Astrocyte (in vitro differentiated cells and primary cell): ENCODE results near the gene AIMP2. TPM values are rescaled to one million over a fixed set of nuclear protein-coding genes. Genes with fewer than 3 reads are reported as not detected.

Experiments
- DNase-seq: peaks from one replicate; pipeline ENCODE4 v3.0.0-alpha.2; 2010; ENCODE audit warnings: low read depth
- FAIRE-seq: peaks from 2 replicates; lab custom pipeline; 2011; peaks lifted over from hg19 to GRCh38; lab: Jason Lieb, UNC
- H2AFZ ChIP-seq: 2 replicates; pipeline ENCODE4 v1.6.0; 2012; ENCODE audit warnings: low read depth, low read length, inconsistent platforms
- H3K27ac ChIP-seq: 2 replicates; pipeline ENCODE4 v1.5.1; 2011; ENCODE audit warnings: low read depth, low read length, inconsistent platforms
- H3K27me3 ChIP-seq: 2 replicates; pipeline ENCODE4 v1.6.0; 2011; ENCODE audit warnings: low read length, inconsistent platforms; ENCODE audit not compliant: insufficient read depth
- H3K36me3 ChIP-seq: 2 replicates; pipeline ENCODE4 v1.5.1; 2011; ENCODE audit warnings: low read length, inconsistent platforms; ENCODE audit not compliant: insufficient read depth
- H3K4me1 ChIP-seq: 2 replicates; pipeline ENCODE4 v1.5.1; 2011; ENCODE audit warnings: low read length, inconsistent platforms; ENCODE audit not compliant: insufficient read depth
- H3K4me2 ChIP-seq: 2 replicates; pipeline ENCODE4 v1.6.0; 2012; ENCODE audit warnings: low read length, inconsistent platforms
- H3K4me3 ChIP-seq: 2 replicates; pipeline ENCODE4 v1.5.1; 2011; ENCODE audit warnings: low read depth, mild to moderate bottlenecking, low read length, inconsistent platforms; ENCODE audit not compliant: insufficient read depth
- H3K79me2 ChIP-seq: 2 replicates; pipeline ENCODE4 v1.6.0; 2012; ENCODE audit warnings: mild to moderate bottlenecking, low read length, inconsistent platforms; ENCODE audit not compliant: insufficient read depth
- H3K9ac ChIP-seq: 2 replicates; pipeline ENCODE4 v1.6.0; 2012; ENCODE audit warnings: mild to moderate bottlenecking, low read length, inconsistent platforms
- H3K9me3 ChIP-seq: 2 replicates; pipeline ENCODE4 v1.5.1; 2012; ENCODE audit warnings: low read depth, mild to moderate bottlenecking, low read length, inconsistent platforms; ENCODE audit not compliant: insufficient read depth
- H4K20me1 ChIP-seq: 2 replicates; pipeline ENCODE4 v1.6.0; 2012; ENCODE audit warnings: low read length, inconsistent platforms; ENCODE audit not compliant: insufficient read depth
- H3K27ac Mint-ChIP-seq: one replicate; pipeline ENCODE4 v1.8.0; 2021; ENCODE audit warnings: mild to moderate bottlenecking, mixed read lengths; ENCODE audit not compliant: unreplicated experiment
- H3K27me3 Mint-ChIP-seq: one replicate; pipeline ENCODE4 v1.8.0; 2021; ENCODE audit warnings: low read depth, mixed read lengths; ENCODE audit not compliant: unreplicated experiment
- H3K36me3 Mint-ChIP-seq: one replicate; pipeline ENCODE4 v1.8.0; 2021; ENCODE audit warnings: low read depth, mixed read lengths; ENCODE audit not compliant: unreplicated experiment
- H3K4me1 Mint-ChIP-seq: one replicate; pipeline ENCODE4 v1.8.0; 2021; ENCODE audit warnings: low read depth, mixed read lengths; ENCODE audit not compliant: unreplicated experiment
- H3K4me3 Mint-ChIP-seq: one replicate; pipeline ENCODE4 v1.8.0; 2021; ENCODE audit warnings: mild to moderate bottlenecking, moderate library complexity, mixed read lengths; ENCODE audit not compliant: unreplicated experiment
- H3K9me3 Mint-ChIP-seq: one replicate; pipeline ENCODE4 v1.8.0; 2021; ENCODE audit warnings: mild to moderate bottlenecking, mixed read lengths; ENCODE audit not compliant: unreplicated experiment
- EZH2 ChIP-seq: IDR thresholded peaks from 2 replicates; pipeline ENCODE4 v1.6.1; 2012; ENCODE audit warnings: mild to moderate bottlenecking, low read length, inconsistent platforms; ENCODE audit not compliant: insufficient read depth
- total RNA-seq: library from RNA; stranded (reverse); gene quantifications from 2 replicates; pipeline ENCODE4 v1.2.1, GENCODE V29; 2021
- TF ChIP-seq, protein P1 (sequence below): IDR thresholded peaks from 2 replicates; pipeline ENCODE4 v1.5.1; 2011; ENCODE audit warnings: low read depth, mild to moderate bottlenecking, inconsistent platforms, low read length, moderate library complexity; ENCODE audit not compliant: insufficient read depth

The AIMP2 gene
- total RNA-seq, 1 donor from 2014 or later = 46.9 TPM

DNA sequence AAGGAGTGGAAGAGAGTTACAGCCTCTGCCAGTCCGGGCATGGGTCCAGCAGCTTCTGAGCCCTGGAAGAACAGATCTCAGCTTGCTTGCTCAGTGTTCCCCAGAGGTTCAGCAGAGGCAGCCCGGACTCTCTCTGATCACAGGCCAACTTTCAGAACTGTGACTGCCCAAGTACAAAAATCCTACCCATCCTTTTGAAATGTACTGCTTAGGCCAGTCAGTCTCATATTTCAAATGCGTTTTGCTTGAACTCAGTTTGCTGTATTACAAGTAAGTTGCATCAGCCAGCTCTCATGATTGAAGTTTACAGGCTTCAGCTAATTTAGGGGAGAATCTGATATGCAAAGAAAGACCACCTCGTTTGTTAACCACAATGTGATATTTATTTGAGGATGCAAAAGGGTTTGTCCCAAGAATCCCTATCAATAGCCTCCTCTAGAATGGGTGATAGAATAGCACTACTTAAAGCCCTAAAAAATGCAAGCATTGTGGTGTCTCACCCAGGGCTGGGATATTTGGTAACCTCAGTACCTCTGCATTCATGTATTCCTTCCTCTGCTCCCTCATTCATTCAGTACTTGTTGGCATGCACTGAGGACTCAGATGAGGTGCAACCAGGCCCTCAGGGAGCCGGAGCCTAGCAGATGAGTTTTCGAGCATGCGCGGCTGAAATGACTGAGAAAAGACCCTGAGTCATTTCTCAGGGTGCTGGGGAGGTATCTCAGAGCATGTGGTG lies 7.0 kb downstream of the AIMP2 start:
- Mint-ChIP-seq H3K4me3 (no peak overlapping the region), H3K27me3 (no peaks in the 10 kb centered on the region), H3K36me3 (peaks cover 18% of the 10 kb centered on the region), H3K4me1 (peaks cover 26% of the 10 kb centered on the region), H3K27ac (peak overlapping the region; percentile 98), H3K9me3 (no peaks in the 10 kb centered on the region)
- Histone ChIP-seq H2AFZ (no peak overlapping the region), H3K4me1 (peaks cover 6% of the 10 kb centered on the region), H3K4me2 (no peak overlapping the region), H3K27me3 (no peaks in the 10 kb centered on the region), H3K79me2 (peaks cover 31% of the 10 kb centered on the region), H4K20me1 (peaks cover 4% of the 10 kb centered on the region), H3K4me3 (no peak overlapping the region), H3K27ac (no peak overlapping the region), H3K9ac (no peak overlapping the region), H3K9me3 (no peaks in the 10 kb centered on the region), H3K36me3 (peaks cover 18% of the 10 kb centered on the region)
- DNase-seq = peak; percentile 65
- no peak for FAIRE-seq
- no peak for TF ChIP-seq EZH2
- TF ChIP-seq, protein P1, sequence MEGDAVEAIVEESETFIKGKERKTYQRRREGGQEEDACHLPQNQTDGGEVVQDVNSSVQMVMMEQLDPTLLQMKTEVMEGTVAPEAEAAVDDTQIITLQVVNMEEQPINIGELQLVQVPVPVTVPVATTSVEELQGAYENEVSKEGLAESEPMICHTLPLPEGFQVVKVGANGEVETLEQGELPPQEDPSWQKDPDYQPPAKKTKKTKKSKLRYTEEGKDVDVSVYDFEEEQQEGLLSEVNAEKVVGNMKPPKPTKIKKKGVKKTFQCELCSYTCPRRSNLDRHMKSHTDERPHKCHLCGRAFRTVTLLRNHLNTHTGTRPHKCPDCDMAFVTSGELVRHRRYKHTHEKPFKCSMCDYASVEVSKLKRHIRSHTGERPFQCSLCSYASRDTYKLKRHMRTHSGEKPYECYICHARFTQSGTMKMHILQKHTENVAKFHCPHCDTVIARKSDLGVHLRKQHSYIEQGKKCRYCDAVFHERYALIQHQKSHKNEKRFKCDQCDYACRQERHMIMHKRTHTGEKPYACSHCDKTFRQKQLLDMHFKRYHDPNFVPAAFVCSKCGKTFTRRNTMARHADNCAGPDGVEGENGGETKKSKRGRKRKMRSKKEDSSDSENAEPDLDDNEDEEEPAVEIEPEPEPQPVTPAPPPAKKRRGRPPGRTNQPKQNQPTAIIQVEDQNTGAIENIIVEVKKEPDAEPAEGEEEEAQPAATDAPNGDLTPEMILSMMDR = no peak

- no peak for TF ChIP-seq EZH2
- TF ChIP-seq, protein P1 = no peak
- peaks cover 23% of the 10 kb centered on the region for H3K36me3 ChIP-seq
- no peak overlapping the region for H3K9ac ChIP-seq
- H3K4me3 Mint-ChIP-seq = no peak overlapping the region
- H3K9me3 Mint-ChIP-seq = no peaks in the 10 kb centered on the region
- H4K20me1 ChIP-seq = peaks cover 4% of the 10 kb centered on the region
- peaks cover 22% of the 10 kb centered on the region for H3K36me3 Mint-ChIP-seq
- H3K27me3 Mint-ChIP-seq = no peaks in the 10 kb centered on the region
- H3K4me3 ChIP-seq = no peak overlapping the region
- H3K9me3 ChIP-seq = no peaks in the 10 kb centered on the region
- no peak overlapping the region for H3K27ac ChIP-seq
- FAIRE-seq (no peak), DNase-seq (no peak)
- peaks cover 6% of the 10 kb centered on the region for H3K4me1 ChIP-seq
- peaks cover 21% of the 10 kb centered on the region for H3K4me1 Mint-ChIP-seq
- H3K27ac Mint-ChIP-seq = peak overlapping the region; percentile 98
- no peak overlapping the region for H3K4me2 ChIP-seq
- H3K27me3 ChIP-seq = no peaks in the 10 kb centered on the region
- no peak overlapping the region for H2AFZ ChIP-seq
- H3K79me2 ChIP-seq = peaks cover 25% of the 10 kb centered on the region
Observed at GRCh38 chr7:6016653-6016966, 7.5 kb downstream of the AIMP2 start.
